Activated CD4-positive, CD25-positive, alpha-beta regulatory T cell treated with anti-CD3 and anti-CD28 coated beads, Interleukin-2, amount 50 U/mL, for 72 hours (primary cell): Measurements from ENCODE around the gene BARHL2.

ENCODE experiments used
- DNase-seq: peaks from one replicate; pipeline ENCODE4 v3.0.0; 2021

The BARHL2 gene

GRCh38 chr1:90708826-90709225 lies 8.3 kb downstream of the BARHL2 start:
- no peak for DNase-seq

GRCh38 chr1:90708236-90708786 lies 8.8 kb downstream of the BARHL2 start:
- no peak for DNase-seq

GRCh38 chr1:90707363-90707710 lies 9.8 kb downstream of the BARHL2 start:
- DNase-seq, result no peak

GRCh38 chr1:90706437-90707362 lies 10.4 kb downstream of the BARHL2 start:
- no peak for DNase-seq

- no peak for DNase-seq
Measured at GRCh38 chr1:90705956-90706355, 11.1 kb downstream of the BARHL2 start.

GRCh38 chr1:90704817-90705216 lies 12.3 kb downstream of the BARHL2 start:
- no peak for DNase-seq

GRCh38 chr1:90694846-90695245 lies 22.3 kb downstream of the BARHL2 start:
- no peak for DNase-seq

GRCh38 chr1:90687747-90688146 lies 29.4 kb downstream of the BARHL2 start:
- no peak for DNase-seq

GRCh38 chr1:90675161-90675847 lies 41.8 kb downstream of the BARHL2 start:
- no peak for DNase-seq

GRCh38 chr1:90671741-90672140 lies 45.4 kb downstream of the BARHL2 start:
- no peak for DNase-seq

- no peak for DNase-seq
Measured at GRCh38 chr1:90671251-90671650, 45.9 kb downstream of the BARHL2 start.
